NCI-H1092 treated with DMSO at 0.1 percent for 48 hours (cell line): Measurements from ENCODE around the gene RTP2.
"Not testable (repeated sequence)": the region's sequence is repeated elsewhere in the genome, so short reads cannot be mapped to it uniquely, and the experiment has no call there.

ENCODE experiments used
- DNase-seq: peaks from one replicate; lab custom pipeline; 2025; lab: John Stamatoyannopoulos, UW

The RTP2 gene

GRCh38 chr3:187713504-187713903 is 11.1 kb upstream of the RTP2 start:
- DNase-seq, result no peak

GRCh38 chr3:187709155-187709554 is 6.8 kb upstream of the RTP2 start:
- DNase-seq, result no peak

- no peak for DNase-seq
Measured at GRCh38 chr3:187708696-187709095, 6.3 kb upstream of the RTP2 start.

- DNase-seq, result no peak
Measured at GRCh38 chr3:187706971-187707370, 4.6 kb upstream of the RTP2 start.

- no peak for DNase-seq
Measured at GRCh38 chr3:187705164-187705563, 2.8 kb upstream of the RTP2 start.

- DNase-seq, result no peak
Measured at GRCh38 chr3:187700249-187700648, 2.1 kb downstream of the RTP2 start.

- DNase-seq, result no peak
Measured at GRCh38 chr3:187698499-187699399, 3.6 kb downstream of the RTP2 start.

- no peak for DNase-seq
Measured at GRCh38 chr3:187696021-187696420, 6.3 kb downstream of the RTP2 start.

- no peak for DNase-seq
Measured at GRCh38 chr3:187695449-187695848, 6.9 kb downstream of the RTP2 start.

- DNase-seq, result no peak
Measured at GRCh38 chr3:187694801-187695200, 7.6 kb downstream of the RTP2 start.

GRCh38 chr3:187693431-187693830 is 8.9 kb downstream of the RTP2 start:
- DNase-seq, result no peak

GRCh38 chr3:187689984-187690383 is 12.4 kb downstream of the RTP2 start:
- no peak for DNase-seq

- DNase-seq, result no peak
Measured at GRCh38 chr3:187686621-187687273, 15.6 kb downstream of the RTP2 start.

GRCh38 chr3:187685948-187686347 is 16.4 kb downstream of the RTP2 start:
- no peak for DNase-seq

- no peak for DNase-seq
Measured at GRCh38 chr3:187684880-187685279, 17.5 kb downstream of the RTP2 start.

- no peak for DNase-seq
Measured at GRCh38 chr3:187684444-187684843, 17.9 kb downstream of the RTP2 start.

GRCh38 chr3:187681756-187682155 is 20.6 kb downstream of the RTP2 start:
- DNase-seq, result not testable (repeated sequence)

- peak; percentile 45 for DNase-seq
Measured at GRCh38 chr3:187679638-187680396, 22.5 kb downstream of the RTP2 start.

GRCh38 chr3:187678726-187679268 is 23.6 kb downstream of the RTP2 start:
- peak; percentile 48 for DNase-seq

- no peak for DNase-seq
Measured at GRCh38 chr3:187677604-187678003, 24.8 kb downstream of the RTP2 start.

- DNase-seq, result no peak
Measured at GRCh38 chr3:187673012-187673411, 29.3 kb downstream of the RTP2 start.
